IMR-90 (cell line): ENCODE measurements around the gene ZSCAN5C. TPM values are rescaled to one million over a fixed set of nuclear protein-coding genes. Genes with fewer than 3 reads are reported as not detected.

Source experiments
- ATAC-seq: fragments of 200-7000 bp; cut with Tn5 transposase; 2 replicates; pipeline ENCODE4 v1.9.1; 2020; ENCODE audit warnings: low read depth, mild to moderate bottlenecking, moderate library complexity
- Bru-seq: library from RNA; stranded (reverse); fragments of 400-500 nt; gene quantifications from one replicate; lab custom pipeline; 2021; lab: Mats Ljungman, UMichigan
- BruChase-seq, 2 experiments: library from RNA; stranded (reverse); fragments of 400-500 nt; gene quantifications; one replicate each; lab custom pipeline; 2021; lab: Mats Ljungman, UMichigan
- BruUV-seq: library from RNA; stranded (reverse); fragments of 400-500 nt; replicated peaks from 2 replicates; lab custom pipeline; 2021; lab: Mats Ljungman, UMichigan
- CTCF ChIA-PET: fragments of 300-600 bp; formaldehyde crosslinking; extraction: SDS; loops from one replicate; lab custom pipeline; 2021; ENCODE audit warnings: antibody characterized with exemption; lab: Yijun Ruan, JAX
- POLR2A ChIA-PET: fragments of 300-600 bp; sonication (Branson Sonifier 250); formaldehyde crosslinking; loops from one replicate; lab custom pipeline; 2022; ENCODE audit warnings: antibody characterized with exemption; ENCODE audit not compliant: unreplicated experiment; lab: Charles Lee
- DNase-seq: peaks from one replicate; pipeline ENCODE4 v3.0.0; 2013
- H2AFZ ChIP-seq: replicated peaks from 2 replicates; pipeline ENCODE3; 2013; ENCODE audit warnings: low read length, mild to moderate bottlenecking; ENCODE audit not compliant: poor library complexity
- H2AK5ac ChIP-seq: 2 replicates; pipeline ENCODE4 v1.6.1; 2013; ENCODE audit warnings: low read depth, low read length, inconsistent platforms
- H2AK9ac ChIP-seq: replicated peaks from 2 replicates; pipeline ENCODE3; 2013; ENCODE audit warnings: mild to moderate bottlenecking, low read depth, low read length, moderate library complexity; ENCODE audit not compliant: poor library complexity
- H2BK120ac ChIP-seq: 2 replicates; pipeline ENCODE4 v1.6.1; 2013; ENCODE audit warnings: low read depth, low read length, inconsistent platforms
- H2BK15ac ChIP-seq: 3 replicates; pipeline ENCODE4 v1.6.1; 2013; ENCODE audit warnings: low read depth, low read length, inconsistent platforms
- H2BK20ac ChIP-seq: 2 replicates; pipeline ENCODE4 v1.6.1; 2013; ENCODE audit warnings: low read depth, mild to moderate bottlenecking, inconsistent platforms, low read length, moderate library complexity
- H2BK5ac ChIP-seq: 2 replicates; pipeline ENCODE4 v1.6.1; 2013; ENCODE audit warnings: mild to moderate bottlenecking, low read depth, low read length, inconsistent platforms; ENCODE audit not compliant: poor library complexity, severe bottlenecking
- H3K14ac ChIP-seq: replicated peaks from 2 replicates; pipeline ENCODE4 v1.6.1; 2013; ENCODE audit warnings: low read depth, low read length, inconsistent platforms
- H3K18ac ChIP-seq: 2 replicates; pipeline ENCODE4 v1.6.1; 2013; ENCODE audit warnings: low read depth, low read length, control low read depth
- H3K23ac ChIP-seq: 2 replicates; pipeline ENCODE4 v1.6.1; 2013; ENCODE audit warnings: low read depth, low read length, inconsistent platforms
- H3K27ac ChIP-seq: 2 replicates; pipeline ENCODE4 v1.5.1; 2013; ENCODE audit warnings: mild to moderate bottlenecking, control low read depth, low read length; ENCODE audit not compliant: insufficient read depth
- H3K27me3 ChIP-seq: 2 replicates; pipeline ENCODE4 v1.6.1; 2013; ENCODE audit warnings: low read length; ENCODE audit not compliant: control insufficient read depth, insufficient read depth
- H3K36me3 ChIP-seq: 2 replicates; pipeline ENCODE4 v1.6.1; 2013; ENCODE audit warnings: low read length, mixed read lengths; ENCODE audit not compliant: control insufficient read depth, insufficient read depth
- H3K4ac ChIP-seq: 2 replicates; pipeline ENCODE4 v1.6.1; 2013; ENCODE audit warnings: low read depth, low read length, inconsistent platforms
- H3K4me1 ChIP-seq: 2 replicates; pipeline ENCODE4 v1.6.1; 2013; ENCODE audit warnings: low read length, mixed read lengths; ENCODE audit not compliant: control insufficient read depth, insufficient read depth
- H3K4me2 ChIP-seq: 2 replicates; pipeline ENCODE4 v1.6.1; 2013; ENCODE audit warnings: low read depth, mild to moderate bottlenecking, control low read depth, low read length, moderate library complexity
- H3K4me3 ChIP-seq: 2 replicates; pipeline ENCODE4 v1.5.1; 2013; ENCODE audit warnings: low read depth, mild to moderate bottlenecking, control low read depth, low read length, moderate library complexity; ENCODE audit not compliant: insufficient read depth
- H3K56ac ChIP-seq: 2 replicates; pipeline ENCODE4 v1.6.1; 2013; ENCODE audit warnings: low read length, inconsistent platforms; ENCODE audit not compliant: insufficient read depth; ENCODE audit errors: extremely low read depth
- H3K79me1 ChIP-seq, 2 experiments: 2 replicates each; pipeline ENCODE4 v1.6.1; 2013; ENCODE audit warnings: low read length in 2 of 2, inconsistent platforms in 1 of 2, low read depth in 1 of 2
- H3K9ac ChIP-seq: 2 replicates; pipeline ENCODE4 v1.6.1; 2013; ENCODE audit warnings: low read depth, low read length, control low read depth
- H3K9me1 ChIP-seq: 2 replicates; pipeline ENCODE4 v1.6.1; 2013; ENCODE audit warnings: low read length, inconsistent platforms; ENCODE audit not compliant: insufficient read depth
- H3K9me3 ChIP-seq: 2 replicates; pipeline ENCODE4 v1.6.1; 2013; ENCODE audit warnings: low read length; ENCODE audit not compliant: control insufficient read depth, insufficient read depth
- H4K20me1 ChIP-seq: 2 replicates; pipeline ENCODE4 v1.6.1; 2013; ENCODE audit warnings: low read length, inconsistent platforms; ENCODE audit not compliant: insufficient read depth
- H4K5ac ChIP-seq: 2 replicates; pipeline ENCODE4 v1.6.1; 2013; ENCODE audit warnings: mild to moderate bottlenecking, low read depth, low read length, control low read depth
- H4K8ac ChIP-seq, 2 experiments: 2 replicates each; pipeline ENCODE4 v1.6.1; 2013; ENCODE audit warnings: low read depth in 2 of 2, low read length in 2 of 2, control low read depth in 1 of 2, inconsistent platforms in 1 of 2
- H4K91ac ChIP-seq: 2 replicates; pipeline ENCODE4 v1.6.1; 2013; ENCODE audit warnings: low read depth, low read length, inconsistent platforms; ENCODE audit not compliant: insufficient read depth
- BHLHE40 ChIP-seq: fragments of 150-350 bp; IDR thresholded peaks from 2 replicates; pipeline ENCODE4 v1.6.1; 2016; ENCODE audit warnings: mild to moderate bottlenecking, low read depth, low read length
- CEBPB ChIP-seq: IDR thresholded peaks from 2 replicates; pipeline ENCODE4 v1.6.1; 2012; ENCODE audit warnings: low read depth, low read length, improper control_type of control experiment
- CHD1 ChIP-seq: IDR thresholded peaks from 2 replicates; pipeline ENCODE4 v1.6.1; 2012; ENCODE audit warnings: low read depth, low read length, improper control_type of control experiment
- CTCF ChIP-seq: conservative IDR thresholded peaks from 2 replicates; pipeline ENCODE4 v1.5.1; 2012; ENCODE audit warnings: mild to moderate bottlenecking, low read depth, low read length, improper control_type of control experiment
- ELK1 ChIP-seq: fragments of 150-350 bp; IDR thresholded peaks from 2 replicates; pipeline ENCODE4 v1.6.1; 2016; ENCODE audit warnings: low read depth, mild to moderate bottlenecking, low read length, moderate library complexity, borderline replicate concordance
- FOS ChIP-seq: fragments of 150-350 bp; IDR thresholded peaks from 2 replicates; pipeline ENCODE4 v1.6.1; 2016; ENCODE audit warnings: low read depth, low read length
- MAZ ChIP-seq: IDR thresholded peaks from 2 replicates; pipeline ENCODE4 v1.6.1; 2012; ENCODE audit warnings: low read depth, mild to moderate bottlenecking, low read length, improper control_type of control experiment, moderate library complexity, borderline replicate concordance
- MXI1 ChIP-seq: IDR thresholded peaks from 2 replicates; pipeline ENCODE4 v1.6.1; 2012; ENCODE audit warnings: low read depth, mild to moderate bottlenecking, low read length, moderate library complexity, borderline replicate concordance
- NFE2L2 ChIP-seq: fragments of 150-350 bp; IDR thresholded peaks from 2 replicates; pipeline ENCODE4 v1.6.1; 2016; ENCODE audit warnings: low read depth, mild to moderate bottlenecking, low read length
- RCOR1 ChIP-seq: IDR thresholded peaks from 2 replicates; pipeline ENCODE4 v1.6.1; 2012; ENCODE audit warnings: mild to moderate bottlenecking, low read length, improper control_type of control experiment; ENCODE audit not compliant: insufficient replicate concordance
- RFX5 ChIP-seq: IDR thresholded peaks from 2 replicates; pipeline ENCODE4 v1.8.0; 2012; ENCODE audit warnings: low read depth, mild to moderate bottlenecking, low read length, moderate library complexity
- SMC3 ChIP-seq: fragments of 150-350 bp; IDR thresholded peaks from 2 replicates; pipeline ENCODE4 v1.6.1; 2016; ENCODE audit warnings: low read depth, mild to moderate bottlenecking, antibody characterized with exemption, low read length, moderate library complexity
- USF2 ChIP-seq: fragments of 150-350 bp; IDR thresholded peaks from 2 replicates; pipeline ENCODE4 v1.6.1; 2017; ENCODE audit warnings: mild to moderate bottlenecking, antibody characterized with exemption, low read length, low read depth
- WGBS, 2 experiments: methylation state at CpG; one replicate each; pipeline versions ENCODE4 v1.1.5 to v1.1.7; 2013; ENCODE audit warnings: missing lambda C conversion rate in 2 of 2; ENCODE audit not compliant: insufficient read length in 1 of 2; ENCODE audit errors: extremely low coverage in 2 of 2; 5-methylcytosine and 5-hydroxymethylcytosine counted together
- dilution Hi-C: fragments of 300-500 bp; cut with HindIII; formaldehyde crosslinking; loops from one replicate; pipeline ENCODE4 v1.14.3; 2018; ENCODE audit warnings: low sequenced_read_pairs; ENCODE audit not compliant: unreplicated experiment
- in situ Hi-C: fragments of 300-500 bp; cut with MboI; formaldehyde crosslinking; loops from 3 replicates; pipeline ENCODE4 v1.14.3; 2019; ENCODE audit warnings: low sequenced_read_pairs, inconsistent platforms, mixed read lengths
- intact Hi-C: fragments of 100-400 bp; cut with micrococcal nuclease; formaldehyde crosslinking; loops from 2 replicates; pipeline ENCODE4 v1.10.0; 2022
- long read RNA-seq: library from polyadenylated mRNA; unstranded; transcript quantifications from one replicate; pipeline ENCODE4 v2.0.0, GENCODE V29; 2021; ENCODE audit not compliant: unreplicated experiment
- polyA plus RNA-seq, 3 experiments: library from polyadenylated mRNA; depleted of rRNA; stranded (reverse); fragments of >200 nt; gene quantifications; 2 replicates each; pipeline ENCODE4 v1.2.3, GENCODE V29; 2012; ENCODE audit warnings: low replicate concordance in 1 of 3
- total RNA-seq: library from RNA; depleted of rRNA; stranded (reverse); fragments of >200 nt; gene quantifications from 2 replicates; pipeline ENCODE4 v1.2.3, GENCODE V29; 2012; rRNA removed

ZSCAN5C gene
- total RNA-seq (not detected in 2 replicates), polyA plus RNA-seq (2012; rRNA removed) (not detected in 2 replicates), Bru-seq, nascent RNA (not detected), BruChase-seq, experiment 1, labeled RNA remaining after a 6-hour chase (not detected), BruChase-seq, experiment 2, labeled RNA remaining after a 2-hour chase (not detected)
- polyA plus RNA-seq (2012; cell fraction: cytosol; rRNA removed), result not detected in 2 replicates
- not detected in 2 replicates for polyA plus RNA-seq (2012; cell fraction: nucleus; rRNA removed; ENCODE audit: low replicate concordance)
- long read RNA-seq, result 0 reads

GRCh38 chr19:56201973-56202372, at the start of gene ZSCAN5C:
ZSCAN5C (plus strand) TSS chr19:56202273; CDS start chr19:56205914, 3,641 bp downstream.
- no peak within 1 kb of the TSS for H3K4me3 ChIP-seq
- no peaks in the 10 kb centered on the region for H4K20me1 ChIP-seq
- no peaks in the 10 kb centered on the region for H3K27me3 ChIP-seq
- in situ Hi-C loops, result no loop called here
- intact Hi-C loops, result no loop called here
- no peaks in the 10 kb centered on the region for H3K36me3 ChIP-seq
- ChIA-PET CTCF (no interaction called here), POLR2A (no interaction called here)
- H3K23ac ChIP-seq, result no peak within 1 kb of the TSS
- no peak for ATAC-seq
- H3K4me2 ChIP-seq, result no peak within 1 kb of the TSS
- no peak within 1 kb of the TSS for H3K9ac ChIP-seq
- DNase-seq, result no peak
- H2AK9ac ChIP-seq, result no peak within 1 kb of the TSS
- no peaks in the 10 kb centered on the region for H3K79me1 ChIP-seq
- H3K27ac ChIP-seq, result no peak within 1 kb of the TSS
- H3K18ac ChIP-seq, result no peak within 1 kb of the TSS
- no peak within 1 kb of the TSS for H2BK15ac ChIP-seq
- WGBS, 2 experiments, result 0% methylated on average over 1 of the region's 3 CpGs; no CpG with 5 or more reads in 1 of the 2 experiments
- H3K9me3 ChIP-seq, result no peaks in the 10 kb centered on the region
- no TSS peak for BruUV-seq
- no peak within 1 kb of the TSS for H3K4ac ChIP-seq
- dilution Hi-C loops, result no loop called here
- H3K9me1 ChIP-seq, result no peaks in the 10 kb centered on the region
- H3K56ac ChIP-seq, result no peak within 1 kb of the TSS
- H2AFZ ChIP-seq, result no peak within 1 kb of the TSS
- no peak within 1 kb of the TSS for H2BK20ac ChIP-seq
- H4K5ac ChIP-seq, result no peak within 1 kb of the TSS
- H2BK120ac ChIP-seq, result no peak within 1 kb of the TSS
- no peaks in the 10 kb centered on the region for H3K4me1 ChIP-seq
- H4K8ac ChIP-seq, result no peak within 1 kb of the TSS
- TF ChIP-seq NFE2L2, result no peak
- TF ChIP-seq ELK1, result no peak
- no peak for TF ChIP-seq FOS
- no peak for TF ChIP-seq RFX5
- TF ChIP-seq CTCF, result no peak
- TF ChIP-seq USF2, result no peak
- TF ChIP-seq SMC3, result no peak
- no peak for TF ChIP-seq CEBPB
- TF ChIP-seq BHLHE40, result no peak
- no peak for TF ChIP-seq MXI1
- no peak for TF ChIP-seq RCOR1
- TF ChIP-seq MAZ, result no peak
- TF ChIP-seq CHD1, result no peak
- no peak within 1 kb of the TSS for H3K14ac ChIP-seq
- no peak within 1 kb of the TSS for H2AK5ac ChIP-seq
- no peak within 1 kb of the TSS for H2BK5ac ChIP-seq
- no peak within 1 kb of the TSS for H4K91ac ChIP-seq
